Panc1 (cell line): ENCODE measurements around the gene TGFBR1. TPM values are rescaled to one million over a fixed set of nuclear protein-coding genes. Genes with fewer than 3 reads are reported as not detected.

Experiments used
- ATAC-seq: fragments of 200-7000 bp; cut with Tn5 transposase; 2 replicates; pipeline ENCODE4 v1.9.1; 2020; ENCODE audit warnings: mild to moderate bottlenecking, moderate library complexity
- BruUV-seq: library from RNA; stranded (reverse); fragments of 400-500 nt; replicated peaks from 2 replicates; lab custom pipeline; 2021; lab: Mats Ljungman, UMichigan
- CTCF ChIA-PET: fragments of 300-600 bp; sonication (Branson Sonifier 250); formaldehyde crosslinking; loops from one replicate; lab custom pipeline; 2022; ENCODE audit warnings: antibody characterized with exemption; lab: Charles Lee
- POLR2A ChIA-PET: fragments of 300-600 bp; sonication (Branson Sonifier 250); formaldehyde crosslinking; loops from one replicate; lab custom pipeline; 2022; ENCODE audit warnings: antibody characterized with exemption; lab: Charles Lee
- DNase-seq: peaks from one replicate; pipeline ENCODE4 v3.0.0-alpha.2; 2010; ENCODE audit warnings: low read depth, low spot score
- H3K27ac ChIP-seq: 2 replicates; pipeline ENCODE4 v1.5.1; 2011; ENCODE audit warnings: mild to moderate bottlenecking, low read length, inconsistent platforms
- H3K27me3 ChIP-seq: fragments of 200-500 bp; sonication (Bioruptor generic); 2 replicates; pipeline ENCODE4 v1.6.0; 2014; ENCODE audit warnings: low read length, inconsistent platforms; ENCODE audit not compliant: control insufficient read depth, insufficient read depth
- H3K36me3 ChIP-seq: fragments of 200-500 bp; sonication (Bioruptor generic); 2 replicates; pipeline ENCODE4 v1.5.1; 2014; ENCODE audit warnings: inconsistent platforms, mild to moderate bottlenecking, low read length, moderate library complexity; ENCODE audit not compliant: control insufficient read depth, insufficient read depth
- H3K4me1 ChIP-seq: 2 replicates; pipeline ENCODE4 v1.5.1; 2011; ENCODE audit warnings: inconsistent platforms, mild to moderate bottlenecking, low read length, moderate library complexity; ENCODE audit not compliant: control insufficient read depth, insufficient read depth
- H3K4me3 ChIP-seq, 2 experiments: 2 replicates each; pipeline ENCODE4 v1.5.1; 2011 to 2012; ENCODE audit warnings: low read depth in 2 of 2, low read length in 2 of 2, mild to moderate bottlenecking in 2 of 2, inconsistent platforms in 1 of 2, moderate library complexity in 1 of 2
- H3K9me3 ChIP-seq: fragments of 200-500 bp; sonication (Bioruptor generic); 2 replicates; pipeline ENCODE4 v1.5.1; 2014; ENCODE audit warnings: low read depth, mild to moderate bottlenecking, inconsistent platforms, low read length, moderate library complexity; ENCODE audit not compliant: control insufficient read depth, insufficient read depth
- POLR2AphosphoS5 ChIP-seq: IDR thresholded peaks from 2 replicates; pipeline ENCODE4 v1.6.1; 2012; ENCODE audit warnings: mild to moderate bottlenecking, low read depth, low read length, moderate library complexity
- SIN3A ChIP-seq: IDR thresholded peaks from 2 replicates; pipeline ENCODE4 v1.6.1; 2012; ENCODE audit warnings: low read depth, mild to moderate bottlenecking, low read length, moderate library complexity, borderline replicate concordance; ENCODE audit not compliant: insufficient read depth
- TCF7L2 ChIP-seq: IDR thresholded peaks from 2 replicates; pipeline ENCODE4 v1.6.1; 2011; ENCODE audit warnings: mild to moderate bottlenecking, low read depth, low read length, inconsistent platforms
- in situ Hi-C: cut with HindIII; loops from 2 replicates; pipeline ENCODE4 v1.10.0; 2016; ENCODE audit warnings: low sequenced_read_pairs, low pct_unique_long_range_greater_than_20kb
- intact Hi-C: fragments of 100-400 bp; cut with micrococcal nuclease; formaldehyde crosslinking; loops from one replicate; pipeline ENCODE4 v1.10.0; 2022; ENCODE audit not compliant: unreplicated experiment
- total RNA-seq: library from RNA; stranded (reverse); gene quantifications from one replicate; pipeline ENCODE4 v1.2.1, GENCODE V29; 2021; ENCODE audit not compliant: unreplicated experiment
- TF ChIP-seq, protein P1 (sequence below): fragments of 450-650 bp; IDR thresholded peaks from 2 replicates; pipeline ENCODE4 v1.5.1; 2017; ENCODE audit warnings: mild to moderate bottlenecking
- TF ChIP-seq, protein P2 (sequence below), 2 experiments: IDR thresholded peaks; 2 replicates each; pipeline ENCODE4 v1.6.1; 2011 to 2012; ENCODE audit warnings: low read depth in 2 of 2, control low read depth in 1 of 2, low read length in 1 of 2, mild to moderate bottlenecking in 1 of 2, moderate library complexity in 1 of 2; ENCODE audit not compliant: insufficient read depth in 1 of 2

The TGFBR1 gene
- total RNA-seq, 1 experiment from 2014 or later: 22.2 TPM

DNA sequence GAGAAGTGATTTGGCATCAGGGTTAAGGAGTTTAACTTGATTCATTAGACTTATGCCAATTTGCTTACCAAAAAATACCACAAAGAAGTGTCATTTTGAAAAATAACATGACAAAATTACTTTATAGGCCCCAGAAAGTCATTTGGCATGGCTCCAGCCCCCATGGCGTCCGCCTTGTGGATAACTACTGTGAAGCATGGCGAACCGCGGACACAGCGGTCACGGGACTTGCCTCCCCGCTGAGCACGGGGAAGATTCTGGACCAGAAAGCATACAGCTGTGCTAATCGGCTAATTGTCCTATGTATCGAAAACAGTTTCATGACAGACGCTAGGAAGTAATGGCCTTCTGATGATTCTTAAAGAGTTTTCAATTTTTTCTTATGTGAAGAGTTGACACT lies 35.4 kb upstream of the TGFBR1 start:
- Histone ChIP-seq H3K27ac (no peak overlapping the region), H3K36me3 (no peaks in the 10 kb centered on the region), H3K27me3 (no peaks in the 10 kb centered on the region), H3K4me1 (no peaks in the 10 kb centered on the region), H3K4me3 (no peak overlapping the region), H3K9me3 (no peaks in the 10 kb centered on the region)
- ChIA-PET CTCF (no interaction called here), POLR2A (no interaction called here)
- in situ Hi-C loops (no loop called here), intact Hi-C loops (no loop called here)
- no TSS peak for BruUV-seq
- DNase-seq (no peak), ATAC-seq (no peak)
- TF ChIP-seq POLR2AphosphoS5: no peak
- TF ChIP-seq, protein P1, sequence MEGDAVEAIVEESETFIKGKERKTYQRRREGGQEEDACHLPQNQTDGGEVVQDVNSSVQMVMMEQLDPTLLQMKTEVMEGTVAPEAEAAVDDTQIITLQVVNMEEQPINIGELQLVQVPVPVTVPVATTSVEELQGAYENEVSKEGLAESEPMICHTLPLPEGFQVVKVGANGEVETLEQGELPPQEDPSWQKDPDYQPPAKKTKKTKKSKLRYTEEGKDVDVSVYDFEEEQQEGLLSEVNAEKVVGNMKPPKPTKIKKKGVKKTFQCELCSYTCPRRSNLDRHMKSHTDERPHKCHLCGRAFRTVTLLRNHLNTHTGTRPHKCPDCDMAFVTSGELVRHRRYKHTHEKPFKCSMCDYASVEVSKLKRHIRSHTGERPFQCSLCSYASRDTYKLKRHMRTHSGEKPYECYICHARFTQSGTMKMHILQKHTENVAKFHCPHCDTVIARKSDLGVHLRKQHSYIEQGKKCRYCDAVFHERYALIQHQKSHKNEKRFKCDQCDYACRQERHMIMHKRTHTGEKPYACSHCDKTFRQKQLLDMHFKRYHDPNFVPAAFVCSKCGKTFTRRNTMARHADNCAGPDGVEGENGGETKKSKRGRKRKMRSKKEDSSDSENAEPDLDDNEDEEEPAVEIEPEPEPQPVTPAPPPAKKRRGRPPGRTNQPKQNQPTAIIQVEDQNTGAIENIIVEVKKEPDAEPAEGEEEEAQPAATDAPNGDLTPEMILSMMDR: no peak
- TF ChIP-seq TCF7L2: no peak
- TF ChIP-seq, protein P2, sequence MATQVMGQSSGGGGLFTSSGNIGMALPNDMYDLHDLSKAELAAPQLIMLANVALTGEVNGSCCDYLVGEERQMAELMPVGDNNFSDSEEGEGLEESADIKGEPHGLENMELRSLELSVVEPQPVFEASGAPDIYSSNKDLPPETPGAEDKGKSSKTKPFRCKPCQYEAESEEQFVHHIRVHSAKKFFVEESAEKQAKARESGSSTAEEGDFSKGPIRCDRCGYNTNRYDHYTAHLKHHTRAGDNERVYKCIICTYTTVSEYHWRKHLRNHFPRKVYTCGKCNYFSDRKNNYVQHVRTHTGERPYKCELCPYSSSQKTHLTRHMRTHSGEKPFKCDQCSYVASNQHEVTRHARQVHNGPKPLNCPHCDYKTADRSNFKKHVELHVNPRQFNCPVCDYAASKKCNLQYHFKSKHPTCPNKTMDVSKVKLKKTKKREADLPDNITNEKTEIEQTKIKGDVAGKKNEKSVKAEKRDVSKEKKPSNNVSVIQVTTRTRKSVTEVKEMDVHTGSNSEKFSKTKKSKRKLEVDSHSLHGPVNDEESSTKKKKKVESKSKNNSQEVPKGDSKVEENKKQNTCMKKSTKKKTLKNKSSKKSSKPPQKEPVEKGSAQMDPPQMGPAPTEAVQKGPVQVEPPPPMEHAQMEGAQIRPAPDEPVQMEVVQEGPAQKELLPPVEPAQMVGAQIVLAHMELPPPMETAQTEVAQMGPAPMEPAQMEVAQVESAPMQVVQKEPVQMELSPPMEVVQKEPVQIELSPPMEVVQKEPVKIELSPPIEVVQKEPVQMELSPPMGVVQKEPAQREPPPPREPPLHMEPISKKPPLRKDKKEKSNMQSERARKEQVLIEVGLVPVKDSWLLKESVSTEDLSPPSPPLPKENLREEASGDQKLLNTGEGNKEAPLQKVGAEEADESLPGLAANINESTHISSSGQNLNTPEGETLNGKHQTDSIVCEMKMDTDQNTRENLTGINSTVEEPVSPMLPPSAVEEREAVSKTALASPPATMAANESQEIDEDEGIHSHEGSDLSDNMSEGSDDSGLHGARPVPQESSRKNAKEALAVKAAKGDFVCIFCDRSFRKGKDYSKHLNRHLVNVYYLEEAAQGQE (IDR thresholded peaks at IDR 0.05; ENCODE audit: insufficient read depth in 1 of 2, low read depth in 2 of 2, low read length in 1 of 2): no peak
- no peak for TF ChIP-seq SIN3A

DNA sequence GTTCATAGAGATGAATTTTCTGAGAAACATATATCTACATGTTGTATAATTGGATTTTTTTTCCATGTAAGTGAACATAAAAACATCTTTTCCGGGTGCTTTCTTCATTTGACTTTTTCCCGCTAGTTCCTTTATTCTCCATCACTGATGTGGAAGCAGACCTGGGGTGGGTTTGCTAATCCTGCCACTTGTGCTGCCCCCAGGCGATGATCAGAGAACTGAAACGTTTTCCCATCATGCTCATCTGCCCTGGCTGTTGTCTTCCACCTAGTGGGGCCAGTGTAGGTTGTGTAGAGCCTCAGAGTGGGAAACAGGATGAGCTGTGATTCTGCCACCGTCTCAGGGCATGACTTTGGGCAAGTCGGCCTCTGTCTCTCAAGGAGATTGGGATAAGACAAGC lies 34.2 kb upstream of the TGFBR1 start:
- H3K27me3 ChIP-seq: no peaks in the 10 kb centered on the region
- ChIA-PET POLR2A (no interaction called here), CTCF (no interaction called here)
- in situ Hi-C loops (no loop called here), intact Hi-C loops (no loop called here)
- H3K9me3 ChIP-seq: no peaks in the 10 kb centered on the region
- H3K27ac ChIP-seq: no peak overlapping the region
- no peaks in the 10 kb centered on the region for H3K36me3 ChIP-seq
- no peak for TF ChIP-seq TCF7L2
- TF ChIP-seq, protein P1: no peak
- no peak for TF ChIP-seq SIN3A
- TF ChIP-seq POLR2AphosphoS5: no peak
- TF ChIP-seq, protein P2 (IDR thresholded peaks at IDR 0.05; ENCODE audit: insufficient read depth in 1 of 2, low read depth in 2 of 2, low read length in 1 of 2): no peak
- ATAC-seq (no peak), DNase-seq (no peak)
- no peaks in the 10 kb centered on the region for H3K4me1 ChIP-seq
- H3K4me3 ChIP-seq: no peak overlapping the region
- BruUV-seq: no TSS peak
